ENCODE measurements around the gene MRPL18. TPM values are rescaled to one million over a fixed set of nuclear protein-coding genes. Genes with fewer than 3 reads are reported as not detected.
"Not testable (repeated sequence)": the region's sequence is repeated elsewhere in the genome, so short reads cannot be mapped to it uniquely, and the experiment has no call there.

The MRPL18 gene
- total RNA-seq, 2 donors from 2014 or later = 65.8 to 82.4 TPM

DNA sequence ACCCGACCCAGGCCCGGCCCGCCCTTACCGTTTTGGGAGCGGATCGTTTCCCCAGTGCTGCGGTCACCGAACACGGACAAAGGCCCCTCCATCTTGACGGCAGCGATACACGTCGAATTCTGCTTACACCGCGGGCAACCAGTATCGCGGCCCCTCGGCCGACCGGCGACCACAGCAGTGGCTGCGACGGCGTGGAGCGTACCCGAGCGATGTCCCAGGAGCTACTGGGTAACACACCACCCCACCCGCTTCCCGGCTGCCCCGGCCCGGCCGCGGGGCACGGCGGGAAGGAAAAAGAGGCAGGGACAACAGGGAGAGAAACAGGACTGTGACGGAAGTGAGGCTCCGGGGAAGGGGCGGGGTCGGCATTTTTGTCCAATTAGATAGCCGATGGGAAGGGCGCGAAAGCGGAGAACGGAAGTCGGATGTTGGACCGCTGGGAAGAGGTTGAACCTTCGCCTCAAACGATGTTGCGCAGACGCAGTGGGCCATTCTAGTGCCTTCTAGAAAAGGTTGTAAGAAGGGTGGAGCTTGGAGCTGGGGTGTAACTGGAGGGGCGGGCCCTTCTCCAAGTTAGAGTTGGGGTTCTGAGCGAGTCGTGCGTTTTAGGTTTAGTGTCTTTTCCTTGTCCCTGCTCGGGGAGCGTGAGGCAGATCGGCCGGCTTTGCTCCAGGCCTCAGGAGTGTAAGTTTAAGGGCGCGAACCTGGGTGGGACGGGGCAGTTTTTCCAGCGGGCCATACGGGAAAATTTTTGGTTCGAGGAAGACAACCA is 704 bp upstream of the MRPL18 start, which contains the start of gene TCP1:
Gene TCP1, minus strand, starts transcription at position 226 of the 772 bp plus-strand sequence. Its CDS starts 134 bp downstream, at position 92.
- H3K27me3 Mint-ChIP-seq = no peaks in the 10 kb centered on the region
- H3K9me3 Mint-ChIP-seq = no peaks in the 10 kb centered on the region
- H3K36me3 Mint-ChIP-seq = peaks cover 48% of the 10 kb centered on the region
- DNase-seq (ENCODE audit: low spot score) (peak; percentile 100), ATAC-seq (peak; percentile 84 to 91)
- peaks cover 33 to 58% of the 10 kb centered on the region in 2 donors for H3K4me1 Mint-ChIP-seq (ENCODE audit: low read depth in 2 of 2)
- peak within 1 kb of the TSS; percentile 92 for H3K4me3 Mint-ChIP-seq
- H3K27ac Mint-ChIP-seq = peak within 1 kb of the TSS; percentile 92 to 99

DNA sequence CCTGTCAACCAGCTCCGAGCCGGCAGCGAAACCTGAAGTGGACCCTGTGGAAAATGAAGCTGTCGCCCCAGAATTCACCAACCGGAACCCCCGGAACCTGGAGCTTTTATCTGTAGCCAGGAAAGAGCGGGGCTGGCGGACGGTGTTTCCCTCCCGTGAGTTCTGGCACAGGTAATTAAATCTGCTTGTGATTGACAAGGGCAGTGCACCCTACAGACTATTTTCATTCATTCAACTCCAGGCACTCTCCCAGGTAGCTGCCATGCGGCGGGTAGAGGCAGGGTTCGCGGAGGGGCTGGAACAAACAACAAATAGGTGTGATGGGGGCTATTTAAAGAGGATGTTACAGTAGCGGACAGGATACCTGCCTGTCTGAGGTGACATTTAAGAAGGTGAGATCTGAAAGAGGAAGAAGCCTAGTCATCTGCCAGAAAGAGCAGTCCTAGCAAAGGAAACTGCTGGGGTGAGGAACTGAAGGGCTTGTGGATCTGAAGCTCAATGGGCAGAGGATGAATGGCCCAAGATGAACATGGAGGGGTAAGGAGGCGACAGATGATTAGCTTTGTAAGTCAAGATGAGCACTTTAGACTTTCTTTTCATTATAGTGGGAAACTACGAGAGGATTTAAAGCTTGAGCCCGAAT is 810 bp downstream of the MRPL18 start:
- no peaks in the 10 kb centered on the region for H3K27me3 Mint-ChIP-seq
- H3K4me3 Mint-ChIP-seq = peak overlapping the region; percentile 92
- no peak for DNase-seq (ENCODE audit: low spot score)
- no peak for ATAC-seq
- peak overlapping the region; percentile 92 to 99 for H3K27ac Mint-ChIP-seq
- peaks cover 27 to 49% of the 10 kb centered on the region in 2 donors for H3K4me1 Mint-ChIP-seq (ENCODE audit: low read depth in 2 of 2)
- H3K9me3 Mint-ChIP-seq = no peaks in the 10 kb centered on the region
- peaks cover 41% of the 10 kb centered on the region for H3K36me3 Mint-ChIP-seq

DNA sequence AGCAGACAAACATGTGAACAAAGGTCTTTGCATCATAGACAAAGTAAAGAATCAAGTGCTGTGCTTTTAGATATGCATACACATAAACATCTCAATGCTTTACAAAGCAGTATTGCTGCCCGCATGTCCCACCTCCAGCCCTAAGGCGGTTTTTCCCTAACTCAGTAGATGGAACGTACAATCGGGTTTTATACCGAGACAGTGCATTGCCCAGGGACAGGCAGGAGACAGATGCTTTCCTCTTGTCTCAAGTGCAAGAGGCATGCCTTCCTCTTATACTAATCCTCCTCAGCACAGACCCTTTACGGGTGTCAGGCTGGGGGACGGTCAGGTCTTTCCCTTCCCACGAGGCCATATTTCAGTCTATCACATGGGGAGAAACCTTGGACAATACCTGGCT is 4.7 kb downstream of the MRPL18 start:
- H3K36me3 Mint-ChIP-seq = peaks cover 39% of the 10 kb centered on the region
- ATAC-seq; H3K9me3 Mint-ChIP-seq; H3K27me3 Mint-ChIP-seq; DNase-seq (ENCODE audit: low spot score); H3K4me3 Mint-ChIP-seq: not testable (repeated sequence)
- peak overlapping the region in 1 of 2 donors; percentile 34 for H3K27ac Mint-ChIP-seq
- peaks cover 18 to 31% of the 10 kb centered on the region in 2 donors for H3K4me1 Mint-ChIP-seq (ENCODE audit: low read depth in 2 of 2)

GRCh38 chr6:159797554-159797953 is 7.3 kb downstream of the MRPL18 start:
- DNase-seq (ENCODE audit: low spot score) (no peak), ATAC-seq (no peak)
- Mint-ChIP-seq H3K9me3 (no peaks in the 10 kb centered on the region), H3K27me3 (no peaks in the 10 kb centered on the region), H3K4me1 (ENCODE audit: low read depth in 2 of 2) (peaks cover 7 to 13% of the 10 kb centered on the region in 2 donors), H3K4me3 (no peak overlapping the region), H3K27ac (peak overlapping the region in 1 of 2 donors; percentile 29), H3K36me3 (peaks cover 26% of the 10 kb centered on the region)

DNA sequence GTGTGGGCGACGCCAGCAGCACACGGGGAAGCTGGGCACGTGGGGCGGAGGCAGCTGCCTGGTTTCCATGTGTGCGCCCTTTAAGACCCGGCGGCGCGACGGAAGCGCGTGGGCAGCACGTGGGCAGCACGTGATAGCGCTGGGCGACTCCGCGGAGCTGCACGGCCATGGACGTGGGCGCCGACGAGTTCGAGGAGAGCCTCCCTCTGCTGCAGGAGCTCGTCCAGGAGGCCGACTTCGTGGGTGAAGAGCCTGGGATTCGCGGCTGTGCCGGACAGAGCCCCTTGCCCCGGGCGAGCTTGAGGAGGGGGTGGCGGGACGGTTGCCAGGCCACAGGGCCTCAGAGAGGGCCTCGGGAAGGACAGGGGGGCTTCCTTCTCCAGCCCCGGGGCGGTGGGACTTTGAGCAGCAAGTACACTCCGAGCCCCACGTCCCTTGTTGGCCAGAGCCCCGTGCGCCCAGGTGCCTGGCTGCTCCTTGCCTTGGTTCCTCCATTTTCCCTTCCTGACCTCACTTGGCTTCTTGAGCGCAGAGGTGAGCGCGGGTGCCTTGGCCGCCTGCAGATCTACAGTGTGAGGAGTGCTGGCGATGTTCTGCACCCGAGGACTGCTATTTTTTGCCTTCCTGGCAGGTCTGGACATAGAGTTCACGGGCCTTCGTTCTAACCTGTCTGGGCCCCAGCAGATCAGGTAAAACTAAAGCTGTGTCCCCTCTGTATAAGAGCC is 10.0 kb downstream of the MRPL18 start, which contains the start of gene PNLDC1:
Gene PNLDC1, plus strand, starts transcription at position 136 of the 725 bp plus-strand sequence. Its CDS starts 32 bp downstream, at position 168.
- Mint-ChIP-seq H3K9me3 (no peaks in the 10 kb centered on the region), H3K27me3 (no peaks in the 10 kb centered on the region), H3K27ac (peak within 1 kb of the TSS in 1 of 2 donors; percentile 22), H3K4me1 (ENCODE audit: low read depth in 2 of 2) (peaks cover 4 to 10% of the 10 kb centered on the region in 2 donors), H3K36me3 (peaks cover 18% of the 10 kb centered on the region), H3K4me3 (no peak within 1 kb of the TSS)
- no peak for DNase-seq (ENCODE audit: low spot score)
- no peak for ATAC-seq

DNA sequence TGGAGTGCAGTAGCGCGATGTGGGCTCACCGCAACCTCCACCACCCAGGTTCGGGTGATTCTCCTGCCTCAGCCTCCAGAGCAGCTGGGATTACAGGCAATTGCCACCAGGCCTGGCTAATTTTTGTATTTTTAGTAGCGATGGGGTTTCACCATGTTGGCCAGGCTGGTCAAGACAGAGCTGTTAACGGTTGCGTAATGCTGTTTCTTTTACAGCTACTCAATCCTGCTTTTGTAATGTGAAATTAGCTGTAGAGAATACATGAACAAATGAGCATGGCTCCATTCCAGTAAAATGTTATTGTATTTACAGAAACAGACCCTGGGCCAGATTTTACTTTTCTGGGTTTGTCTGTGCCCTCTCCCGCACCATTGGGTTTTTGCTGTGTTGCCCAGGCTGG is 11.7 kb downstream of the MRPL18 start:
- Mint-ChIP-seq H3K4me1 (ENCODE audit: low read depth in 2 of 2) (peaks cover 4 to 13% of the 10 kb centered on the region in 2 donors), H3K36me3 (peaks cover 18% of the 10 kb centered on the region), H3K27me3 (no peaks in the 10 kb centered on the region), H3K4me3 (no peak overlapping the region), H3K9me3 (no peaks in the 10 kb centered on the region), H3K27ac (no peak overlapping the region)
- DNase-seq (ENCODE audit: low spot score) (no peak), ATAC-seq (no peak)

- ATAC-seq (no peak), DNase-seq (ENCODE audit: low spot score) (no peak)
- peaks cover 0 to 11% of the 10 kb centered on the region in 2 donors for H3K4me1 Mint-ChIP-seq (ENCODE audit: low read depth in 2 of 2)
- H3K27ac Mint-ChIP-seq = peak overlapping the region in 1 of 2 donors; percentile 50
- no peaks in the 10 kb centered on the region for H3K9me3 Mint-ChIP-seq
- no peak overlapping the region for H3K4me3 Mint-ChIP-seq
- H3K36me3 Mint-ChIP-seq = peaks cover 2% of the 10 kb centered on the region
- no peaks in the 10 kb centered on the region for H3K27me3 Mint-ChIP-seq
Measured at GRCh38 chr6:159804504-159804903, 14.2 kb downstream of the MRPL18 start.

DNA sequence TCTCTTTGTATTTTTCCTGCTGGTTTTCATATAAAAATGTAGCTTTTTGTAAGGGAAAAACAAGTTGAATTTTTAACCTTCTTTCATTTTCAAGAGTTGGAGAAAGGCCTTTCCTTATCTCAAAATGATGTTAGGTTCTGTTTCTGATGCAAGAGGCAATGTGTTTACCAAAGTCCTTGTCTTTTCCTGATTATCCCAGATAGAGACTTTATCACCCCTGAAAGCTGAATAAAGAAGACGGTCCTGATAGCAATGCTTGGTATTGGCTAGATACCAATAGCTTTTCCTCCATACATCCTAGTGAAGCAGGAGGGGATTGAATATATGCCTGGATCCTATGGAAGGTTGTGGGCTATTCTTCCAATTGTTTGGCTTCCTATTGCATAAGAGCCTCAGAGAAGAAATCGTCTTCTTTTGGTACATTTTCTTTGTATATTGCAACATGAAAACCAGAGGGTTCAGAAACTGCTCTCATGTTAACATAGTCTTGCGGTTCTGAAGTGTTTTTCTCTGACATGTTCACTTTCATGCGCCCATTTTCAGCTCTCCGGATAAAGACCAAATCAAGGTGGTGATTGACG is 15.3 kb downstream of the MRPL18 start:
- peaks cover 0 to 12% of the 10 kb centered on the region in 2 donors for H3K4me1 Mint-ChIP-seq (ENCODE audit: low read depth in 2 of 2)
- DNase-seq (ENCODE audit: low spot score) (no peak), ATAC-seq (no peak)
- H3K36me3 Mint-ChIP-seq = no peaks in the 10 kb centered on the region
- H3K4me3 Mint-ChIP-seq = no peak overlapping the region
- no peaks in the 10 kb centered on the region for H3K27me3 Mint-ChIP-seq
- no peak overlapping the region for H3K27ac Mint-ChIP-seq
- no peaks in the 10 kb centered on the region for H3K9me3 Mint-ChIP-seq

- ATAC-seq = peak in 1 of 2 donors; percentile 50
- no peak overlapping the region for H3K4me3 Mint-ChIP-seq
Measured at GRCh38 chr6:159806021-159806458, 15.8 kb downstream of the MRPL18 start.

DNA sequence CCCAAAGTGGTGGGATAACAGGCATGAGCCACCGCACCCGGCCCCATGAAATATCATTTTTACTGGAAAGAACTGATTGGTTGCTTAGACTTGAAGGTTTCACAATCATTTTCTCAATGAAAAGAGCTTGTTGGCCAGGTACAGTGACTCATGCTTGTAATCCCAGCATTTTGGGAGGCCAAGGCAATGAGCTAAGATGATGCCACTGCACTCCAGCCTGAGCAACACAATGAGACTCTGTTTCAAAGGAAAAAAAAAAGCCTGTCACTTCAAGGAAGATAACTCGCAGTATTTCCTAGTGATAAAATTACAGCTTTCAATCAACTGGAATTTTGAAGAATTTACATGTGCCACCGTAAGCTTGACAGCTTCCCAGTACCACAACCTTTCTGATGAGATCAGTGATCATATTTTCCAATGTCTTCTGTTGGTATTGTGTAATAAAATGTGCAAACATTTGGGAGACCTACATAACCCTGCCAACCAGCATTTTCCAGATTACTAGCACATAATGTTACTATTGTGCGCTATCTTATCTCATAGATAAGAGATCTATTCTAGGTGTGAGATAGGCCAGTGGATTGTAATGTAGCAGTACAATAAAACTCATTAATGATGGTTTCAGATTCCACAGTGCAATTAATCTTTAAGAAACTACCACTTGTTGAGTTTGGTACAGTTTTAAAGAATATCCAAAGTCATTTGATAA is 17.0 kb downstream of the MRPL18 start:
- Mint-ChIP-seq H3K36me3 (no peaks in the 10 kb centered on the region), H3K27ac (no peak overlapping the region), H3K4me1 (ENCODE audit: low read depth in 2 of 2) (peaks cover 0 to 10% of the 10 kb centered on the region in 2 donors)

More at GRCh38 chr6:159806021-159806458, 15.8 kb downstream of the MRPL18 start:
- DNase-seq (ENCODE audit: low spot score) = no peak
- H3K36me3 Mint-ChIP-seq = no peaks in the 10 kb centered on the region
- H3K9me3 Mint-ChIP-seq = no peaks in the 10 kb centered on the region
- H3K27ac Mint-ChIP-seq = no peak overlapping the region
- no peaks in the 10 kb centered on the region for H3K27me3 Mint-ChIP-seq
- peaks cover 0 to 12% of the 10 kb centered on the region in 2 donors for H3K4me1 Mint-ChIP-seq (ENCODE audit: low read depth in 2 of 2)

GRCh38 chr6:159808647-159809046 is 18.4 kb downstream of the MRPL18 start:
- Mint-ChIP-seq H3K27ac (no peak overlapping the region), H3K9me3 (no peaks in the 10 kb centered on the region), H3K4me1 (ENCODE audit: low read depth in 2 of 2) (peaks cover 0 to 6% of the 10 kb centered on the region in 2 donors), H3K27me3 (no peaks in the 10 kb centered on the region), H3K4me3 (no peak overlapping the region), H3K36me3 (no peaks in the 10 kb centered on the region)
- ATAC-seq (no peak), DNase-seq (ENCODE audit: low spot score) (no peak)

More for the DNA sequence above, 17.0 kb downstream of the MRPL18 start:
- Mint-ChIP-seq H3K4me3 (no peak overlapping the region), H3K9me3 (no peaks in the 10 kb centered on the region), H3K27me3 (no peaks in the 10 kb centered on the region)
- DNase-seq (ENCODE audit: low spot score) (no peak), ATAC-seq (no peak)

GRCh38 chr6:159809149-159809548 is 18.9 kb downstream of the MRPL18 start:
- no peak overlapping the region for H3K4me3 Mint-ChIP-seq
- H3K4me1 Mint-ChIP-seq (ENCODE audit: low read depth in 2 of 2) = peaks cover 0 to 6% of the 10 kb centered on the region in 2 donors
- no peaks in the 10 kb centered on the region for H3K36me3 Mint-ChIP-seq
- H3K9me3 Mint-ChIP-seq = no peaks in the 10 kb centered on the region
- no peaks in the 10 kb centered on the region for H3K27me3 Mint-ChIP-seq
- no peak for DNase-seq (ENCODE audit: low spot score)
- no peak for ATAC-seq
- H3K27ac Mint-ChIP-seq = no peak overlapping the region

DNA sequence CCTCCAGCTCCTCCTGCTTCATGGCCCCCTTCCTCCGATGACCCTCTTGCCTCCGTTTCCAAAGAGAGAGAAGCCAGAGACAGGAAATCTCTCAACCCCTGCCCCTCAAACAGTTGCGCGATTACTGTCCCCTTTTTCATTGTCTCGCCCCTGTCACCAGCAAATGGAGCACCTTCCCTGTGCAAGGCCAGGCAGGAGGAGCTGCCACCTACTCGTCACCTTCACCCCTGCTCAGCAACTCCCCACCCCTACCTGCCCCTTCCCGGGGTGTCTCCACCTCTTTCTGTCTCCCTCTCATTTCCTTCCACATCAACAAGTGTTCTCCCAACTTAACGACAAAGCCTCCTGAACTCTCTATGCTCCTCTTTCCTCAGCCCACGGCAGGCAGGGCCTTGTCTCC is 23.5 kb downstream of the MRPL18 start:
- ATAC-seq (no peak), DNase-seq (ENCODE audit: low spot score) (no peak)
- H3K4me3 Mint-ChIP-seq = no peak overlapping the region
- no peaks in the 10 kb centered on the region for H3K36me3 Mint-ChIP-seq
- H3K27me3 Mint-ChIP-seq = no peaks in the 10 kb centered on the region
- no peak overlapping the region for H3K27ac Mint-ChIP-seq
- peaks cover 0 to 3% of the 10 kb centered on the region in 2 donors for H3K4me1 Mint-ChIP-seq (ENCODE audit: low read depth in 2 of 2)
- H3K9me3 Mint-ChIP-seq = no peaks in the 10 kb centered on the region
